Ovary (tissue), 9 donors: ENCODE data around the gene GPR132. TPM values are rescaled to one million over a fixed set of nuclear protein-coding genes. Genes with fewer than 3 reads are reported as not detected.

Experiments used
- DNase-seq, 5 donors: peaks; one replicate each; pipeline ENCODE4 v3.0.0-alpha.2; 2019 to 2020
- H3K27ac ChIP-seq, 2 donors: fragments of 200-600 bp; one replicate each; pipeline versions ENCODE4 v1.5.1 to v1.8.0; 2019 to 2022
- H3K27me3 ChIP-seq: fragments of 200-600 bp; one replicate; pipeline ENCODE4 v1.8.0; 2022
- H3K36me3 ChIP-seq: fragments of 200-600 bp; sonication (generic); one replicate; pipeline ENCODE4 v1.5.1; 2019
- H3K4me1 ChIP-seq: one replicate; pipeline ENCODE4 v1.8.1; 2013; ENCODE audit warnings: mild to moderate bottlenecking, moderate library complexity; ENCODE audit not compliant: insufficient read depth
- H3K4me3 ChIP-seq: fragments of 200-600 bp; sonication (generic); one replicate; pipeline ENCODE4 v1.5.1; 2017
- H3K9me3 ChIP-seq, 2 donors: fragments of 200-600 bp in 1 of 2; sonication (generic) in 1 of 2; one replicate each; pipeline versions ENCODE4 v1.5.1 to v1.8.1; 2013 to 2019; ENCODE audit warnings: mild to moderate bottlenecking in 1 of 2, moderate library complexity in 1 of 2
- CTCF ChIP-seq, 3 donors: fragments of 450-650 bp in 2 of 3; fragments of 200-600 bp in 1 of 3; IDR thresholded peaks; one replicate each; pipeline versions ENCODE4 v1.5.1 to v1.8.0; 2016 to 2022; ENCODE audit warnings: antibody characterized with exemption in 3 of 3, mild to moderate bottlenecking in 1 of 3
- EP300 ChIP-seq: sonication (generic); formaldehyde crosslinking; IDR thresholded peaks from one replicate; pipeline ENCODE4 v1.6.1; 2017; ENCODE audit warnings: antibody characterized with exemption
- POLR2A ChIP-seq: fragments of 450-650 bp; IDR thresholded peaks from one replicate; pipeline ENCODE4 v1.6.1; 2017; ENCODE audit warnings: antibody characterized with exemption, mild to moderate bottlenecking, moderate library complexity
- WGBS, 3 donors: extraction: QIAGEN DNeasy Blood & Tissue Kit in 1 of 3; methylation state at CpG; one replicate each; pipeline versions ENCODE4 v1.1.5 to v1.1.7; 2013 to 2017; 5-methylcytosine and 5-hydroxymethylcytosine counted together
- intact Hi-C, 4 donors: fragments of 100-400 bp; cut with DNase I; formaldehyde crosslinking; loops; one replicate each; pipeline versions ENCODE4 v1.11.0 to v1.15.1; 2022 to 2023
- polyA plus RNA-seq, 2 donors: library from polyadenylated mRNA; stranded (reverse); fragments of 200-250 nt in 1 of 2; fragments of 350-450 nt in 1 of 2; fragmentation: Illumina TruSeq in 1 of 2; extraction: RNeasy Lipid Tissue Mini Kit (QIAGEN cat#74804) in 1 of 2; gene quantifications; one replicate each; pipeline ENCODE4 v1.2.3, GENCODE V29; 2013 to 2014
- total RNA-seq, 7 donors: library from RNA; depleted of rRNA in 2 of 7; stranded (reverse); fragments of >200 nt in 2 of 7; fragmentation: NEBNext Ultra II Directional in 3 of 7; extraction: Animal tissue kit (Norgen Biotek cat#: 25700) in 3 of 7; gene quantifications; one replicate each; pipeline versions ENCODE4 v1.1.0 to v1.2.4, GENCODE V29; 2016 to 2023
- donor health status: DM: no; HTN: no; CAD: no; lungs with moderate emphysema.
- donor health status: DM: no; HTN: no; CAD: no.
- donor health status: Bipolar disorder and iron deficiency.
- donor health status: DM: yes; HTN: yes; CAD: no.
- donor health status: DM: no; HTN: no; CAD: no.
- donor health status: DM: yes; HTN: yes; CAD: no.

Gene GPR132
- total and polyA plus RNA-seq, 9 donors, result 0.27 to 2.0 (median 0.73) TPM

DNA sequence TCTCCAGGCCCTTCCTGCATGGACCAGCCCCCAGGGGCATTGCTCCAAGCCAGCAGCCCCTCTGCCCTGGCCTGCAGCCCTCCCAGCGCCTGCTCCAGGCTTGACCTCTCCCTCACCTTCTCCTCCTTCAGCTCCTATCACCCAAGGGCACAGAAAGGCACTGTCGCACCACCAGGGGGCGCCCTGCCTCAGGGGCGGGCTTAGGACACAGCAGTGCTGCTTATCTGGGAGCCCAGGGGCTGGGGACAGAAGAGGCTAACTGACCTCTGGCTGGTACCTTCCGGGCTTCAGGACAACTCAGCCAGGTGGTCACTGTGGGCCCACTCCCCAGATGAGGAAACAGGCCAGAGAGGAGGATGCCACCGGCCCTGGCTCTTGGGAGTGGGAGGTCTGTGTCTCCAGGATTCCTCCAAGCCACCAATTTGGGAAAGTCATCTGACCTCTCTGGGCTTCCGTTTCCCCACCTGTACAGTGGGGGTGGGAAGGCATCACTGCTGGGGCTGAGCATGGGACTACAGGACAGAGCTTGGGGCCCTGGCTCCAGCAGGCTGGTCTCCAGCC is 25.3 kb upstream of the GPR132 start:
- TF ChIP-seq POLR2A, result no peak
- peak; percentile 31 to 68 (median 48) for TF ChIP-seq CTCF (IDR thresholded peaks at IDR 0.05)
- no peak for TF ChIP-seq EP300
- no peak overlapping the region for H3K4me3 ChIP-seq
- peak; percentile 55 to 83 (median 74) for DNase-seq
- H3K4me1 ChIP-seq, result peaks cover 15% of the 10 kb centered on the region
- intact Hi-C loops, result loop anchor here in 1 of 4 donors (10.0 kb wide), 2 partner anchors 174 to 404 kb away; partner anchors contain the start of gene TEDC1
- no peaks in the 10 kb centered on the region for H3K27me3 ChIP-seq
- no peak overlapping the region for H3K27ac ChIP-seq
- no peaks in the 10 kb centered on the region for H3K36me3 ChIP-seq
- no peaks in the 10 kb centered on the region for H3K9me3 ChIP-seq
- WGBS, 3 donors, result 21 to 40% (median 32%) methylated on average over 6 to 7 of the region's 7 CpGs

GRCh38 chr14:105089746-105090492 is 24.7 kb upstream of the GPR132 start:
- intact Hi-C loops, result loop anchor here in 1 of 4 donors (10.0 kb wide), 2 partner anchors 175 to 405 kb away; partner anchors contain the start of gene TEDC1
- no peaks in the 10 kb centered on the region for H3K36me3 ChIP-seq
- H3K4me1 ChIP-seq, result peaks cover 15% of the 10 kb centered on the region
- WGBS, 3 donors, result 84 to 90% (median 86%) methylated on average over 15 of the region's 15 CpGs
- no peak for TF ChIP-seq CTCF (IDR thresholded peaks at IDR 0.05)
- no peak for TF ChIP-seq EP300
- no peak for TF ChIP-seq POLR2A
- H3K4me3 ChIP-seq, result no peak overlapping the region
- H3K27me3 ChIP-seq, result no peaks in the 10 kb centered on the region
- DNase-seq, result peak in 3 of 5 donors; percentile 21 to 51 (median 47)
- no peak overlapping the region for H3K27ac ChIP-seq
- no peaks in the 10 kb centered on the region for H3K9me3 ChIP-seq

GRCh38 chr14:105088812-105089745 is 23.8 kb upstream of the GPR132 start:
- WGBS, 3 donors, result 84 to 86% (median 84%) methylated on average over 24 of the region's 24 CpGs
- no peak overlapping the region for H3K4me3 ChIP-seq
- intact Hi-C loops, result no loop called here
- H3K9me3 ChIP-seq, result no peaks in the 10 kb centered on the region
- DNase-seq, result peak in 4 of 5 donors; percentile 25 to 50 (median 37)
- no peaks in the 10 kb centered on the region for H3K27me3 ChIP-seq
- H3K36me3 ChIP-seq, result no peaks in the 10 kb centered on the region
- no peak for TF ChIP-seq POLR2A
- no peak for TF ChIP-seq CTCF (IDR thresholded peaks at IDR 0.05)
- TF ChIP-seq EP300, result no peak
- H3K4me1 ChIP-seq, result peaks cover 13% of the 10 kb centered on the region
- no peak overlapping the region for H3K27ac ChIP-seq
